Measurements from ENCODE around the gene OSR1.
"Not testable (repeated sequence)": the region's sequence is repeated elsewhere in the genome, so short reads cannot be mapped to it uniquely, and the experiment has no call there.

The OSR1 gene

DNA sequence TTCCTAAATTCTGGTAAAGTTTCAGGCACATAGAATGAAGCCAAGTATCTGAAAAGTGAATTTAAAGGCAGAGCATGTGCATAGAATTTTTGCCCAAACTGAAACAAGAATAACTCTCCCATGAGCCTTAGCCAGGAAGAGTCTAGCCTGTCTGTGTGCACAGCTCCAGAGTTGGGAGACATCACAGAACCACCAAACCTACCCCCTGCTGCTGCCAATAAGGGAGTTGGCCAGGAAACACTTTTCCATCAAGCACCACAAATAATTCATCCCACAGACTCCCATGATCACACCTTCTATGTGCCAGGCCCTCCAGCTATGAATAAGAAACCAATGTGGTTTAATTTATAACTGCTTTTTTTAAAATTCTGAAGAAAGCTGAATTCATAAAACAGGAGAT is 27.0 kb downstream of the OSR1 start:
- DNase-seq (ENCODE audit: low read depth): no peak

GRCh38 chr2:19330436-19330835 is 28.0 kb downstream of the OSR1 start:
- no peak for DNase-seq (ENCODE audit: low read depth)

DNA sequence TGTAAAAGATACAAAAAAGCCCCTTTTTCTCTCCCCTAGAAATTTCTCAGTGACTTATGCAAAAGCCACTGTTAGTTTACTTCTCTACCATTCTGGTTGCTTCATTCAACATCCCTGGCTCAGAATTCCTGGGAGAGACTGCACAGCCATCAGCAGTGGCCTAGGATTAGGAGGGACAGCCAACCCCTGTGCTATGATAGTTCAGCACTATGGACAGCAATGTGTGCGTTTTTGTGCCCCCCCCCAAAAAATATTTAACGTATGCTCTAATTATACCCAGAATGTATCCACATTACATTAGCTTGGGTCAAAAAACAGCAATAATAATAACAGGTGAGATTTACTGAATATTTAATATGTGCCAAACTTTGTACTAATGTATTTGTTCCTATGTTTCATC is 29.0 kb downstream of the OSR1 start:
- no peak for DNase-seq (ENCODE audit: low read depth)

DNA sequence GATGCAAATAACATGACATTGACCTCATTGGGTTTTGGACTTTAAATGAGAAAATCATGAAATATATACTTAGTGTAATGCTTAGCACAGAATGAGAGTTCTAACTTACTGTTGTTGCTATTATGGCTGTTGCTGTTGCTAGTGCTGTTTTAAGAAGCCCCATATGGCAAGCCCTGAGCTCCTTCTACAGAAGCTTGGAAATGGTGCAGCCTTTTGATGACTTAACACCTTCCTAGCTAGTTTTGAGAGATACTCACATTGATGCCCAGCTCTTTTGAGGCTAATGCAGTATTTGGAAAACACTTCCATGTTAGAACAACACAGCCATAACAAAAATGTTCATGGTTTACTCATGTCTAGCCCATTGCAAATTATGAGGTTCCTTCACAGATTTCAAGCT is 30.9 kb downstream of the OSR1 start:
- no peak for DNase-seq (ENCODE audit: low read depth)

DNA sequence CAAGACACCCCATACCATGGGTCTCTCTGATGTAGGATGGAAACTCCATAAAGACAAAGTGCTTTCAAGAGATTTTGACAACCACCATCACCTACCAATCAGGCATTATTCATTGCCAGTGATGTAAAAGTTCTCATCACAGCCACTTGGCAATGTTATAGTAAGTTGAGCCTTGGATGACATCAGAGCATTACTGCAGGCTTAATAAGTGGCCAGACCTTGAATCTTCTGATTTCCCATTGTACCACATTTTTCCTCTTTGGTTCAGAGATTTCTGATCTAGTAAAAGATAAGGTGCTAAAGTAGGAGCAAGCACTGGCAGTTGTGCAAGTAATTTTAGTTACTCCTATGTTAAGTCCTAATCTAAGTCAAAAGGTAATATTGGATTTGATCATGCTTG is 36.5 kb downstream of the OSR1 start:
- no peak for DNase-seq (ENCODE audit: low read depth)

- no peak for DNase-seq (ENCODE audit: low read depth)
Measured at GRCh38 chr2:19320813-19321212, 37.6 kb downstream of the OSR1 start.

DNA sequence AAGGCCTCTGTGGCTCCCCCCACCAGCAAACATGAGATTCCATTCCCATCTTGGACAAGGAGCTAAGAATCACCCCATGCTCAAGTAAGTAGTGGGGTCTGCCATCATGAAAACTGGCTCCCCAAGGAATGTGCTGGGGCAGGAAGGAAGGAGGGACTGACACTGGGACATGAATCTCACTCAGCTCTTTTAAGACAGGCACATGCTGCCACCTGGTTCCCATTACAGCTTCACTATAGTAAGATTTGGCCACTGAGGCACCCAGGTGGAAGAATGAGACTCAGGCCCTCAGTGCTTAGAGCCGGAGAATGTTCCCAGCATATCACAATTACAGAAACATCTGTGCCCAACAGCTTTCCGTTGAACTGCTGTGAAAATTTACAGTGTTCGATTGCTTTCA is 38.7 kb downstream of the OSR1 start:
- no peak for DNase-seq (ENCODE audit: low read depth)

DNA sequence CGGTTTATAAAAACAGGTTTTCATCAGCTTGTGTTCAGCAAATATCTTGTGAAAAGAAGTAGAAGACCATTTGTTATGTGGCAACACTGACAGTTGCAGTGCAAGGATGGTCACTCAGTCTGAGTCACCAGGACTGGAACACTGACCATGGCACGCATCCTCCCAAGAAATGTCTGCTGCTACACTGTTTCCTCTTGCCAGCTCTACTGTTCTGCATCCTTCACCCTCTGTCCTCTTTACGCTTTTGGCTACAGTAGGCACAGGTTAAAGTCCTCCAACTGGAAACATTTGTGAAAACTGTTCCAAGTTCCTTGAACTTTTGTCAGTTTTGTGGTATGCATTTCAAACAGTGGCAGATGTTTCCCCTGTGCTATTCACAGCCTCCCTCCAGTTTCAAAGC is 39.4 kb downstream of the OSR1 start:
- DNase-seq (ENCODE audit: low read depth): no peak

- DNase-seq (ENCODE audit: low read depth): no peak
Measured at GRCh38 chr2:19313553-19313952, 44.9 kb downstream of the OSR1 start.

DNA sequence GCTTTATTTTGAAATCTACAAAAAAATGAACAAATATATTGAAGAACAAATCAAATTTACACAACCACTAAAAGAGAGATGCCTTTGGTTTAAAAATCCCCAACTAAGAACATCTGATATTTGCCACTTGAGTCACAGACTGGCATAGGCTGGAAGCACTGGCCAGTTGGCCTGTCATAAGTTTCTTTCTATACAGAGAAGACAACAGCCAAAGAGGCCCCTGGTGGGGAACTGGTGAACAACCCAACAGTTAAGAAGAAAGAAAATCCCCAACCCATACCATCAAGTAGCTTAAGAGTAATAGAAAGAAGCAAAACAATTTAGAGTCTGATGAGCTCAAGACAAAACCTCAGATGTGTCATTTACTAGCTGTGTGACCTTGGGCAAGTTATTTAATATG is 45.5 kb downstream of the OSR1 start:
- DNase-seq (ENCODE audit: low read depth): no peak

DNA sequence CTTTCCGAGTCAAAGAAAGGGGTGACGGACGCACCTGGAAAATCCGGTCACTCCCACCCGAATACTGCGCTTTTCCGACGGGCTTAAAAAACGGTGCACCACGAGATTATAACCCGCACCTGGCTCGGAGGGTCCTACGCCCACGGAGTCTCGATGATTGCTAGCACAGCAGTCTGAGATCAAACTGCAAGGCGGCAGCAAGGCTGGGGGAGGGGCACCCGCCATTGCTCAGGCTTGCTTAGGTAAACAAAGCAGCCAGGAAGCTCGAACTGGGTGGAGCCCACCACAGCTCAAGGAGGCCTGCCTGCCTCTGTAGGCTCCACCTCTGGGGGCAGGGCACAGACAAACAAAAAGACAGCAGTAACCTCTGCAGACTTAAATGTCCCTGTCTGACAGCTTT is 52.4 kb downstream of the OSR1 start:
- DNase-seq (ENCODE audit: low read depth): not testable (repeated sequence)

DNA sequence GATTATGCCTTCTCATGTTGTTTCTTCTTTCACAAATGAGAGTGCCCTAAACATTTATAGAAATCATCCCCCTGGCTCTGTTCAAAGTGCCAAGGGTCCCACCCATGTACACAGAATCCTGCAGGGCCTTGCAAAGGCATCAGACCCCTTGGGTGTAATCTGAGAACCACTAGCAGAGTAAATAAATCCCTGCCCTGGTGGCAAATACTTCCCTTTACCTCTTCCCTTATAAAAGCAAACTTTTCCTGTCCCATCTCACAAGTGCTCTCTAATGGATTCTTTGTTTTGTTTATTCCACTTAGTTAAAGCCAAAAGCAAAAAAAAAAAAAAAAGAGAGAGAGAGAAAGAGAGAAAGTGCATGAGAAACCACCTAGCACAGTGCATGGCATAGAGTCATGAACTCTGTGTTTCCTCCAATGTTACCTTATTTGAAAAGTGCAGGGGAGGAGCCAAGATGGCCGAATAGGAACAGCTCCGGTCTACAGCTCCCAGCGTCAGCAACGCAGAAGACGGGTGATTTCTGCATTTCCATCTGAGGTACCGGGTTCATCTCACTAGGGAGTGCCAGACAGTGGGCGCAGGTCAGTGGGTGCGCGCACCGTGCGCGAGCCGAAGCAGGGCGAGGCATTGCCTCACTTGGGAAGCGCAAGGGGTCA is 52.9 kb downstream of the OSR1 start:
- DNase-seq (ENCODE audit: low read depth): not testable (repeated sequence)

DNA sequence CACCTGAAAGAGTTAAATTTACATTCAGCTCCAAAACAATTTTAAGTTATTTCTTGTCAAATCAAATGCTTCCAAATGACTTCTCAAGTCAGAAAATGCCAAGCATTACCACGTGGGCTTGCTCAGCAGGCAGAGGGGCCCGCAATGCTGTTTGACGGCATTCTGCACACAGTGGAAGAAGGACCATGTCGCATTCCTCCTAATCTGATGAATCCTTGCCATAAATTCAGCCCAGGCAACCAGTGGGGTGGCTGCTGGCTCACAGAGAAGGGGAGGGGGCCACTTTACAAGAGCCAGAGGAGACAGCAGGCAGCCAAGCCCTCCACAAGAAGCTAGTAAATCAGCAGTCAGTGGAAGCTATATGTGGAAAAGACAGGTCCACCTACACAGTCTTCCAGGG is 56.7 kb downstream of the OSR1 start:
- DNase-seq (ENCODE audit: low read depth): no peak
